NCI-H2107 treated with DMSO at 0.1 percent for 48 hours (cell line): ENCODE data around the gene BBS9.

Experiments used
- DNase-seq: peaks from one replicate; lab custom pipeline; 2025; ENCODE audit not compliant: unreplicated experiment; lab: John Stamatoyannopoulos, UW

The BBS9 gene

GRCh38 chr7:33591490-33591889 lies 462.1 kb downstream of the BBS9 start:
- DNase-seq, result no peak

GRCh38 chr7:33592718-33593117 lies 463.4 kb downstream of the BBS9 start:
- DNase-seq, result no peak

GRCh38 chr7:33593611-33594010 lies 464.2 kb downstream of the BBS9 start:
- DNase-seq, result no peak

GRCh38 chr7:33596686-33597085 lies 467.3 kb downstream of the BBS9 start:
- DNase-seq, result no peak

- no peak for DNase-seq
These were observed 467.8 kb downstream of the BBS9 start for GRCh38 chr7:33597181-33597580.

GRCh38 chr7:33601101-33601500 lies 471.7 kb downstream of the BBS9 start:
- DNase-seq, result no peak

GRCh38 chr7:33601884-33602283 lies 472.5 kb downstream of the BBS9 start:
- no peak for DNase-seq

GRCh38 chr7:33604056-33604455 lies 474.7 kb downstream of the BBS9 start:
- DNase-seq, result no peak

- DNase-seq, result no peak
These were observed 481.6 kb downstream of the BBS9 start for GRCh38 chr7:33610918-33611317.

GRCh38 chr7:33612442-33612841 lies 483.1 kb downstream of the BBS9 start:
- DNase-seq, result no peak

- DNase-seq, result no peak
These were observed 485.2 kb downstream of the BBS9 start for GRCh38 chr7:33614357-33615117.

- no peak for DNase-seq
These were observed 487.4 kb downstream of the BBS9 start for GRCh38 chr7:33616752-33617151.

- DNase-seq, result no peak
These were observed 489.9 kb downstream of the BBS9 start for GRCh38 chr7:33619264-33619663.

GRCh38 chr7:33623267-33623666 lies 493.9 kb downstream of the BBS9 start:
- no peak for DNase-seq

- DNase-seq, result no peak
These were observed 494.9 kb downstream of the BBS9 start for GRCh38 chr7:33624215-33624614.

GRCh38 chr7:33626869-33627268 lies 497.5 kb downstream of the BBS9 start:
- no peak for DNase-seq

GRCh38 chr7:33627741-33628140 lies 498.4 kb downstream of the BBS9 start:
- DNase-seq, result no peak

GRCh38 chr7:33628894-33629293 lies 499.5 kb downstream of the BBS9 start:
- no peak for DNase-seq

- no peak for DNase-seq
These were observed 501.0 kb downstream of the BBS9 start for GRCh38 chr7:33630359-33630758.

- DNase-seq, result no peak
These were observed 503.0 kb downstream of the BBS9 start for GRCh38 chr7:33632322-33632721.

GRCh38 chr7:33632840-33633525 lies 503.6 kb downstream of the BBS9 start:
- DNase-seq, result no peak

- no peak for DNase-seq
These were observed 505.2 kb downstream of the BBS9 start for GRCh38 chr7:33634606-33635005.

GRCh38 chr7:33636359-33636758 lies 507.0 kb downstream of the BBS9 start:
- DNase-seq, result no peak
